ENCODE measurements around the gene CAPN5. TPM values are rescaled to one million over a fixed set of nuclear protein-coding genes. Genes with fewer than 3 reads are reported as not detected.

CAPN5 gene
- total and polyA plus RNA-seq, 2 donors from 2014 or later, result 20.0 to 36.0 TPM

GRCh38 chr11:77174559-77174958 is 107.8 kb downstream of the CAPN5 start:
- Histone ChIP-seq H3K9ac (ENCODE audit: low read length in 3 of 3) (no peak overlapping the region), H3K27me3 (ENCODE audit: control insufficient read depth, insufficient read depth, low read length) (no peaks in the 10 kb centered on the region), H3K4me3 (ENCODE audit: low read length in 3 of 3) (no peak overlapping the region), H3K4me1 (ENCODE audit: control insufficient read depth in 2 of 3, insufficient read depth in 2 of 3, low read depth in 1 of 3, low read length in 3 of 3) (peaks cover 0 to 3% (median 2%) of the 10 kb centered on the region in 3 donors), H3K9me3 (ENCODE audit: control insufficient read depth in 2 of 3, insufficient read depth in 1 of 3, low read length in 3 of 3) (no peaks in the 10 kb centered on the region), H3K27ac (ENCODE audit: low read depth in 2 of 2, low read length in 2 of 2) (no peak overlapping the region), H3K36me3 (ENCODE audit: control insufficient read depth in 2 of 3, insufficient read depth in 3 of 3, low read length in 3 of 3) (peaks cover 0 to 3% (median 0%) of the 10 kb centered on the region in 3 donors)
- intact Hi-C loops (cut with DNase I), result no loop called here
- DNase-seq (peak in 1 of 5 donors; percentile 38), FAIRE-seq (no peak)
- TF ChIP-seq CTCF (IDR thresholded peaks at IDR 0.05; ENCODE audit: borderline replicate concordance, extremely low read depth, insufficient read depth), result no peak

DNA sequence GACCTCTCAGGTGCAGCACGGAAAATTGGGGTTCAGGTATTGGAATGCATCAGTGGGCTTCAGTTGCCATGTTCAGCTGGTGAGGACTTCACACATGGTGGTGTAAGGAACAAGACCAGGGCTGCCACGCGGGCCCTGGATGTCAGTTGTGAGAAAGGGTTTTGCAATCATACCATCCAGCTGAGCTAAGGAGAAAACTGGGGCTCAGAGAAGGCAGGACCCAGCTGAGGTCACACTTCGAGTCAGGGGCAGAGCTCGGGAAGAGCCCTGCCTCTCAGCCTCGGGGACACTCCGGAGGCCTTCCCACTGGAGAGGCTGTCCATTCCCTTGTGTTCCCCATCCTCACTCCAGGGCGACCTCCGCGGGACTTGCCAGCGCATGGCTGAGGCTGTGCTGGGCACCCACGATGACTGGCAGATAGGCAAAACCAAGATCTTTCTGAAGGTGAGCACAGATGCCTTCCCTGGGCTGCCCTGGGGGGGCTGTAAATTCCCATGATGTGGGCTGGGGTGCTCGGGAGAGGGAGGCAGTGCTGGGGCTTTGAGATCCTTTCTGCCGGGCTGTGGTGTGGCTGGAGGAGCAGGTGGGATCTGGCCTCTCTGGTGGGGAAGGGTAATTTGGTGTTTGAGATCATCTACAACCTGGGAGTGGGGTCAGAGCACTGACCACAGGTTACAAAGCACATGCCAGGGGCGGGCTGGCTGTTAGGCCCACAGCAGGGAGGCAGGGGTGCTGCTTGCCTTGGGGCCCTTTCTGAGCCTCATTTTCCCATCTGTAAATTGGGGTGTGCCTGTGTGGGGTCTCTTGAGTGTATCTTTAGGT is 108.5 kb downstream of the CAPN5 start:
- FAIRE-seq (no peak), DNase-seq (peak in 1 of 5 donors; percentile 53)
- Histone ChIP-seq H3K27me3 (ENCODE audit: control insufficient read depth, insufficient read depth, low read length) (no peaks in the 10 kb centered on the region), H3K9me3 (ENCODE audit: control insufficient read depth in 2 of 3, insufficient read depth in 1 of 3, low read length in 3 of 3) (no peaks in the 10 kb centered on the region), H3K27ac (ENCODE audit: low read depth in 2 of 2, low read length in 2 of 2) (no peak overlapping the region), H3K9ac (ENCODE audit: low read length in 3 of 3) (no peak overlapping the region), H3K36me3 (ENCODE audit: control insufficient read depth in 2 of 3, insufficient read depth in 3 of 3, low read length in 3 of 3) (peaks cover 0 to 3% (median 0%) of the 10 kb centered on the region in 3 donors), H3K4me1 (ENCODE audit: control insufficient read depth in 2 of 3, insufficient read depth in 2 of 3, low read depth in 1 of 3, low read length in 3 of 3) (peaks cover 0 to 4% (median 3%) of the 10 kb centered on the region in 3 donors), H3K4me3 (ENCODE audit: low read length in 3 of 3) (no peak overlapping the region)
- intact Hi-C loops (cut with DNase I), result no loop called here
- TF ChIP-seq CTCF (IDR thresholded peaks at IDR 0.05; ENCODE audit: borderline replicate concordance, extremely low read depth, insufficient read depth), result no peak

Other genes starting within 250 kb of the CAPN5 start
- 35.3 TPM for gene ACER3, start 206.1 kb upstream of the CAPN5 start, total RNA-seq
- 5.9 TPM for gene ACER3, start 206.1 kb upstream of the CAPN5 start, polyA plus RNA-seq (ENCODE audit: insufficient read depth, low read depth, low replicate concordance)
- not detected for gene B3GNT6, start 32.6 kb upstream of the CAPN5 start, total RNA-seq
- not detected for gene B3GNT6, start 32.6 kb upstream of the CAPN5 start, polyA plus RNA-seq (ENCODE audit: insufficient read depth, low read depth, low replicate concordance)
- 1.8 TPM for gene OMP, start 35.9 kb downstream of the CAPN5 start, total RNA-seq
- not detected for gene OMP, start 35.9 kb downstream of the CAPN5 start, polyA plus RNA-seq (ENCODE audit: insufficient read depth, low read depth, low replicate concordance)
- gene MYO7A, start 61.3 kb downstream of the CAPN5 start, total RNA-seq, result 10.7 TPM
- gene MYO7A, start 61.3 kb downstream of the CAPN5 start, polyA plus RNA-seq (ENCODE audit: insufficient read depth, low read depth, low replicate concordance), result 6.1 TPM
- gene GDPD4, start 234.7 kb downstream of the CAPN5 start, total RNA-seq, result not detected
- gene GDPD4, start 234.7 kb downstream of the CAPN5 start, polyA plus RNA-seq (ENCODE audit: insufficient read depth, low read depth, low replicate concordance), result not detected

Data from kidney (tissue), 14 donors.